Cerebellar nuclear complex (tissue), 1 donor: ENCODE measurements around the gene SPAG8.

Experiments
- DNase-seq, 2 experiments: peaks; one replicate each; lab custom pipeline; 2025; lab: John Stamatoyannopoulos, UW

Gene SPAG8

GRCh38 chr9:35812025-35812602 lies at the start of gene SPAG8:
Gene SPAG8 (minus strand): TSS chr9:35812262. CDS start chr9:35812147, 115 bp downstream.
- DNase-seq = peak; percentile 71 to 87

GRCh38 chr9:35861161-35861897 lies 49.3 kb upstream of the SPAG8 start:
- no peak for DNase-seq

- DNase-seq = no peak
Measured at GRCh38 chr9:35859990-35860339, 47.9 kb upstream of the SPAG8 start.

- DNase-seq = peak in 1 of 2 experiments; percentile 9
Measured at GRCh38 chr9:35859310-35859989, 47.4 kb upstream of the SPAG8 start.

GRCh38 chr9:35858458-35858857 lies 46.4 kb upstream of the SPAG8 start:
- DNase-seq = no peak

- no peak for DNase-seq
Measured at GRCh38 chr9:35856882-35857281, 44.8 kb upstream of the SPAG8 start.

- DNase-seq = no peak
Measured at GRCh38 chr9:35856206-35856605, 44.1 kb upstream of the SPAG8 start.

GRCh38 chr9:35854091-35854762 lies 42.2 kb upstream of the SPAG8 start:
- DNase-seq = no peak

- no peak for DNase-seq
Measured at GRCh38 chr9:35852876-35853865, 41.1 kb upstream of the SPAG8 start.

GRCh38 chr9:35852267-35852815 lies 40.3 kb upstream of the SPAG8 start:
- no peak for DNase-seq

GRCh38 chr9:35847792-35848572 lies 35.9 kb upstream of the SPAG8 start:
- DNase-seq = no peak

- no peak for DNase-seq
Measured at GRCh38 chr9:35845824-35846771, 34.0 kb upstream of the SPAG8 start.

- no peak for DNase-seq
Measured at GRCh38 chr9:35844628-35845270, 32.7 kb upstream of the SPAG8 start.

GRCh38 chr9:35842795-35843194 lies 30.7 kb upstream of the SPAG8 start:
- DNase-seq = no peak

GRCh38 chr9:35842020-35842745 lies 30.1 kb upstream of the SPAG8 start:
- no peak for DNase-seq

GRCh38 chr9:35841645-35841900 lies 29.5 kb upstream of the SPAG8 start:
- no peak for DNase-seq

- no peak for DNase-seq
Measured at GRCh38 chr9:35840881-35841644, 29.0 kb upstream of the SPAG8 start.

- no peak for DNase-seq
Measured at GRCh38 chr9:35839926-35840325, 27.9 kb upstream of the SPAG8 start.
